HG03159 (cell line): ENCODE results near the gene BAG1.
A peak's percentile ranks its signal among the peaks of the same experiment; 100 is the strongest.

ENCODE experiments used
- ATAC-seq: cut with Tn5 transposase; IDR thresholded peaks from one replicate; pipeline ENCODE4 v1.9.1; 2021; ENCODE audit warnings: mild to moderate bottlenecking, moderate library complexity; ENCODE audit not compliant: unreplicated experiment

Gene BAG1

DNA sequence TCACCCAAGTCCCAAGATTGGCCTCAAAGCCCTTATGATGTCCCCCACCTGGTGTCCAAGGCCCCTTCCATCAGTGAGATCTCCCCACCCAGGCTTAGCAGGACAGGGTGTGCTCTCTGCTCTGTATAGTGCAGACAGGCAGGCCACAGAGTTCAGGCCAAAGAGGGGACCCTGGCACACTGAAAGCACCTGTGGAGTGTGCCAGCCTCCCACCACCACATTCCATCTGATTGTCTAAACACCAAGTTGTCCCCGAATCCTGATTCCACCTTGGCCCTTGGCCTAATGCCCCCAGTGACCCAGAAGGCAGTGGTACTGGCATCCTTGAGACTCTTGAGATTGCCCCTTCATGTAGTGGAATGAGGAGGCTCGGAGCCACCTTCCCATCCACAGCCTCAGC lies 19.2 kb downstream of the BAG1 start:
- no peak for ATAC-seq

DNA sequence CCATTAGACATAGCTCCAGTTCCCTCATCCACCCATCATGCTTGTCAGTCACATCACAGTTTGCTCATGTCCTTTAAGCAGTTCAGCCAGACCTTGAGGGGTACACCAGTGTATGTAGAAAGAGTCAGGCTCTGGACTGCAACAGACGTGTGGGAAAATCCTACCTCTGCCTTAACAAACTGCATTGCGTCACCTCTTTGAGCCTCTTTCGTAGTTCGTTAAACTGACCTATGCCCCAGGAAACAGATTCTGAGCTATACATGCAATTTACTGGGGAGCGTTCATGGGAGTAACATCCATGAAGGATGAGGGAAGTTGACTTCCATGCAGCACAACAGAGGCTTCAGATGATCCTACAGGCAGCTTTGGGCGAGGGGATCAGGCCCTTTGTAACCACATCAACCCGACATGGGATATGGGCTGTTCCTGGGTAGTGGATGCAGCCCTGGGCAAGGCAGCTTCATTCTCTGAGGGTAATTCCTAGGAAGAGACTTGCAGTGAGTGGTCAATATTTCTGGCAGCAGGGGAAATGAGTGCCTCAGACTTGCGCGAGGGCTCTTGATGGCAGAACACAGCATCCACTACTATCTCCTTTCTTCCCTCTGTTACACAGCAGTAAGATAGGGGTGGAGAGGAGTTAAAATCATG lies 20.2 kb downstream of the BAG1 start:
- ATAC-seq: no peak

DNA sequence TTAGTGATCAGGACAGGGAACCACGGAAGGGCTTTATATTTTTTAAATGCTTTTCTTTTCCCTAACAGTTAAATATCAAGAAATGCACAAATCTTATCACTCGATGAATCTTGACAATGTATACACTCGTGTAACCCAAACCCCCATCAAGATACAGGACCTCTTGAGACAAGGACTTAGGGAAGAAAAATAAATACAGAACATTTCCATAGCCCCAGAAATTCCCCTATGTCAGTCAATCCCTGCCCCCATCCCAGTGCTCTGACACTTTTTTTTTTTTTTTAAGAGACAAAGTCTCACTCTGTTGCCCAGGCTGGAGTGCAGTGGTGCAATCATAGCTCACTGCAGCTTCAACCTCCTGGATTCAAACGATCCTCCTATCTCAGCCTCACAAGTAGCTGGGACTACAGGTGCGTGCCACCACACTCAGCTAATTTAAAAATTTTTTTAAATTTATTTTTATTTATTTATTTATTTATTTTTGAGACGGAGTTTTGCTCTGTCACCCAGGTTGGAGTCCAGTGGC lies 21.8 kb downstream of the BAG1 start:
- no peak for ATAC-seq

DNA sequence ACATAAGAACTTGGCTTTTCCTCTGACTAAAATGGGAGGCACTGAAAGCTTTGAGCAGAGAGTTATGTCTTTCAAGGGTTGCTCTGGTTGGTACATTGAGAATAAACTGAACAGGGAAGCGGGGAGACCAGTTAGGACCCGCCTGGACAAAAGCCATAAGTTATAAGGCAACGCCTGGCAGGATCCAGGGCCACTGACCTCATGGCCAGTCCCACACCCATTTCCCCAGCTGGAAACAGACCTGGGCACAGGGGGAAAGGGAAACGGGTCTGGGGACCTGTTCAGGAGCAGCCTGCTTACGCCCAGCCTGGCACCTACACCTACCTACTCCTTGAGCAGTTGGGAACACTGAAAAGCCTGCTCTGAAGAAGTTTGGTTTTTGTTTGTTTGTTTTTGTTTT lies 23.2 kb downstream of the BAG1 start:
- no peak for ATAC-seq

DNA sequence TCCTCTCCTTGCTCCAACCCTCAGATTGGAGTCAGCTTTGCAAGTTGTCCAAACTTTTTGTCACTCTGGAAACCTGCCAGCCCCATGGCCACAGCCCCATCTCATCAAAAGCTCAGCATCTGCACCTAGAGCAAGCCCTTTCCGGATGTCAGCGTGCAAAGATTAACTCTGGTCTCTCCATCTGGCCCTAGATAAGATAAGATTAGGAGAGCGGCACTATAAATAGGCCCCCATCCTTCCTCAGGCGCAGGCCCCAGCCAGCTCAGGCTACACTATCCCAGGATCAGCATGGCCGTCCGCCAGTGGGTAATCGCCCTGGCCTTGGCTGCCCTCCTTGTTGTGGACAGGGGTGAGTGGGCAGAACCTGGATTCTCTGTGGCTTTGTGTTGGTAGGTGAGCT lies 24.6 kb downstream of the BAG1 start, which contains the start of gene SPINK4:
SPINK4 (plus strand) TSS at position 247 of the 400 bp plus-strand sequence; CDS start at position 289, 42 bp downstream.
- no peak for ATAC-seq

DNA sequence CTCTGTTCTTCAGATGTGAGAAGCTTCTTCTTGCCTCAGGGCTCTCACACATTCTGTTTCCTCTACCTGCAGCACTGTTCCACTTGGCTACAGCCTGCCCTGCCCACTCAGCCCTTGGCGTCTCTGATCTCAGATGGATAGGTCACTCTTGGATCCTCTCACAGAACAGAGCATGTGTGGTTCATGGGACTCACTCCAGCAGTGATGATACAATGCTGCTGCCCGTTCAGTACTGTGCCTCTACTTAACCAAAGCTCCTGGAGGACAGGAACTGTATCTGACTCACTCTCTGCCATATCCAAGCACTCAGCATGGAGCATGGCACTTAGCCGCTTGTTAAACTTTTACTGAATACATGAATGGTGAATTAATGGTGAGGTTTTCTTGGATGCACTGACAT lies 27.9 kb downstream of the BAG1 start:
- ATAC-seq: no peak

DNA sequence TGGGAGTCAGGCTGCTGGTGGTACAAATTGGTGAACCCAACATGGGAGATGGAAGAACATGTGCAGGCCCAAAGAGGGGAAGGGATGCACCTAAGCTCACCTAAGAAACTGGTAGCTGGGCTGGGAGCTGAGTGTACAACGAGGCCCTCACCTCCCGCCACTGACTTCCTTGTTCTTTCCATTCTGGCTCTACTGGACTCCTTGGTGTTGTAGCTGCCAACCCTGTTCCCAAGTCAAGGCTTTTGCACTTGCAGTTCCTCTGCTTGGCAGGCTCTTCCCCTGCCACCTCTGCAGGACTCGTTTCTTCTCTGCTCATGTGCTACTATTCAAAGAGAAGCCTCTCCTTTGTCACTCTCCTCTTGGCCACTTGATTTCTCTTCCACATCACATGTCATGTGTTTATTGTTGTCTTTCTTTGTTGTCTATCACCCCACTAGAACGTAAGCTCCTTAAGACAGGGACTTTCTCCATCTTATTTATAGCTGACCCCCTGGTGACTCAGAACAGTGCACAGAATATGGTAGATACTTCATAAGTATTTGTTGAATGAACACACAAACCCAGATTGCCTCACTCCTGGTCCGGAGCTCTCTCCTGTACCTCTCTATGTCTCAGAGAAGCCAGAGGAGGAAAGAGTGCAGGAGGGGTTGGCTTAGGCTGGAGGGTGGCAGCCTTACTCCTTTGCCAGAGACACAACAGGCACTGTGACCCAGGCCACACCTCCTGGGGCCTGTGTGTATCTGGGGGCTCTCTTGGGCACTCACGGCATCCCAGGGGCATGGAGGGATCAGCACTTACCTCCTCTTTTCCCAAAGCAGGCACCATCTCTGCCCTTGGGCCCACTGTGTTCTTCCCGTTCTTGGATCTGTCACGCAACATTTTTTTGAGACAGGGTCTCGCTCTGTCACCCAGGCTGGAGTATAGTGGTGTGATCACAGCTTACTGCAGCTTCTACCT lies 29.7 kb downstream of the BAG1 start:
- ATAC-seq: no peak

DNA sequence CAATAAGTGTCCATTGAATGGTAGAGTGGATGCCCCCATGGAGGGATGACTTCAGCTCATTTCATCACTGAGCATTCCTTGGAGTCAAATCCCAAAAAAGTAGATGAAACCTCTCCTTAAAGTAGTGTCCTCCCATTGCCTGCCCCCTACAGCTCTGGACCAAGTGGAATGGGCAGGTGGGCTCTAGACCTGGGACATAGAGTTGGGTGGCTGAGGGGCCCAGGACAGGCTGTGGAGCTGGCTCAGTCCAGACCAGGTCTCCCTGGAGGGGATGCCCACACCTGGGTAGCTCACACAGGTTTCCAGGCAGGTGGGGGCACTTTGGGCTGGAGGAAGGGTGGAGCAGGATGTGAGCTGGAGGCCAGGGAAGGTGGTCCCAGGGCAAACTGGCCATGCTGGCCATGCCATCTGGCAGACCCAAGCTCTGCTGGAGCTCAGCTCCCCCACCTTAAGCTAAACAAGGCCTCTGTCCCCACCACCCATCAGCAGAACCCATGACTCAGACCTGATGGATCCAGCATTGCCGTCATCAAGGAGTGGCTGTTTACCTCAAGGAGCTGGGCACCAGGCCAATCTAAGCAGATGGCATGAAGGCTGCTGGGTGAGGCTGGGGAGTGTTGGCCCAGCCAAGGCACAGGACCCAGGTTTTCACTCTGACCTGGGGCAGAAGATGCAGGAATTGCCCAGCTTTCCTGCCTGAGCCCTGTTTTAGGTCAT lies 30.7 kb downstream of the BAG1 start:
- no peak for ATAC-seq

DNA sequence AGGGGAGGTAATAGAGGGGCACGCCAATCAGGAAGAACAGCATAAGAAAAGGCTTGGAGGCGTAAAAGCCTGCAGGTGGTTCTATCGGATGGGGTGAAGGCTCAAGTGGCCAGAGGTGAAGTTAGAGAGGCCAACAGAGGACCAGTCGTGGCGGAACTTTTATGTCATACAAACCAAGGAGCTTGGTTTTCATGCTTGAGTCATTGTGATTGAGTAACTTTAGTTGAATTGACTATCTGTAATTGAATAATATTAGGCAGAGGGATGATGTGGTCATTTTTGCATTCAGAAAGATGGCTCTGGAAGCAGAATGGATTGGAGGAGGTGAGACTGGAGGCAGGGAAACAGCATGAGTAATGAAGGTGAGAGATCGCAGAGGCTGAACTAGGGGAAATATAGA lies 31.7 kb downstream of the BAG1 start:
- no peak for ATAC-seq

DNA sequence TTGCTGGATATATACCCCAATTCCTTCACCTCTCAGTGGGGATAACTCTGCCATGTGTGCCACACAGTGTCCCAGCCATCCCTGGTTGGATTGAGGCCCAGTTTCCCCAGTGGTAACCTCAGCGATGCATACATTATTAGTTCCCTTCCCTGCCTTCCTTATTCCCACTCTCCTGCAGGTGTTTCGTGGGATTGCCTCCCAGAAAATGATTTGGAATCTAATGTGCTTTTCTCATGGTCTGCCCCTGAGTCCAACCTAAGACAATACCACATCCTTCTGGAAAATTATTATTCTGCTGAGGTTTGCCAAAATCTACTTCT lies 32.9 kb downstream of the BAG1 start:
- no peak for ATAC-seq

DNA sequence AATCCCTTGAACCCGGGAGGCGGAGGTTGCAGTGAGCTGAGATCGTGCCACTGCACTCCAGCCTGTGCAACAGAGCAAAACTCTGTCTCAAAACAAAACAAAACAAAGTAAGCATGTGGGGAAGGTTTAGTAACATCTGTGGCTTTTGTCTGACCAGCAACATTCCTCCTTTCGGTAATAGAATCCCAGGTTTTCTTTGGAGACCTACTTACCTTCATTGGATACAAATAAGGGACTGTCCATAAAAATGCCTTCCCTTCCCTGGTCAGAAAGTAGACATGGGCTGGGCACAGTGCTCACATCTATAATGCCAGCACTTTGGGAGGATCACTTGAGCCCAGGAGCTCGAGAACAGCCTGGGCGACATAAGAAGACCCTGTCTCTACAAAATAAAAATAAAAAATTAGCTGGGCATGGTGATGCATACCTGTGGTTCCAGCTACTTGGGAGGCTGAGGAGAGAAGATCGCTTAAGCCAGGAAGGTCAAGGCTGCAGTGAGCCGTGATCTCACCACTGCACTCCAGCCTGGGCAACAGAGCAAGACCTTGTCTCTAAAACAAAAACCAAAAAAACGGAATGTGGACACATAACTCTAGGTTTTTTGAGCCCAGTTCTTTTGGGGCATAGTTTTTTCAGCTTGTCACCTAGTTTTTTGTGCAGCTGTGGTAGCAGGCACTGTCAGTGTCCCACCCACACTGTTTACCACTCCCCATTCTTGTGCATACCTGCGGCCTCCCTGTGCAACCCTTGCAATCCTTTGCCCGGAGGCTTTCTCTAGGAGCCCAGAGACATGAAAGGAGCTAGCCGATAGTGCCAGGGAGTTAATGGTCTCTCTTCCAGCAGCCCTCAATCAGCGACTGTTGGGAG lies 33.5 kb downstream of the BAG1 start:
- no peak for ATAC-seq

DNA sequence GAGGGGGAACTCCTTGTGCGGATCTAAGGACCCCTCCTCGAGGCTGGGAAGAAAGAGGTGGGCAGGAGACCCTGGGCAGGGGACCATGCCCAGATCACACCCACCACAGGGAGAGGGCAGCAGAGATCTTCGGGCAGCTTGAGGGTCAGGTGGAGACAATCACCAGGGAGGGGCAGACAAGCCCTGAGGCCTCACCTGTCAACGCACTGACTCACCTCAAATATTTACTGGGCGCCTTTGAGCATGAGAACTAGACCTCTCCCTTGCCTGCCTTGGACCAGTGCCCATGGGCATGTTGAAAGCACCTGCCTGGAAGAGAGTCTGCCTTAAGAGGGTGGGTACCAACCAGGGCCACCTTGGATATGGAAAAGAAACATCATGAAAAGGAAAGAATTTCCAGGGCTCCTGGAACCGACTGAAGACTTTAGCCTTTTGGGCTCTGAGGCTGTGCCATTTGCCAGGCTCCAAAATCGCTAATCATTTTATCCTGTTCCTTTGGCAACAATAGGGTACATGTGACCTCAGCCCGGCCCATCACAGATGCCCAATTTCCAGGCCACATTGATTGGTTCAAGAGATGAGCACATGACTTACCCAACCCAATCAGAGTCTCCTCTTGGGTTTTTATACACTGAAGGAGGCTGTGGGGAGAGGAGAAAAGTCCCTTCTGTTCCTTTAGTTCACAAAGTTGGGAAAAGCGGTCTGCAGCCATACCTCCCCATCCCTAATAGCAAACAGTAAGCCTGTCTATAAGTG lies 35.0 kb downstream of the BAG1 start:
- no peak for ATAC-seq

DNA sequence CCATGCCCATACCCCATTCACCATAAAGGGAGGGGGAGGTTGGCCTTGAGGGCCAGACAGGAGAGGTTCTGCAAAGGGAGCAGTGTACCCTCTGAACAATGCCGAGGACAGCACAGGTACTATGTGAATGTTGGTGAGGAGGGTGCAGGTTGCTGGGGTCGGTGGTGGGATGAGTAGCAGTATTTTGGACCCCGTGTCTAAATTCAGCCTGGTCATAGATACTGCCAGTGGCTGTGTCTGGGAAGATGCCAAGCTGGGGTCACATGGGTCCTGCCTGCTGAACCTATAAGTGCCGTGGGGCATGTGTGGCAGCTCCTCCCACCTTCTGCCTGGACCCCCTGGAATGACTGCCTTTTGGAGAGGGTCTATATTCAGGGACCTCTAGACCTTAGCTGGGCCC lies 35.9 kb downstream of the BAG1 start:
- no peak for ATAC-seq

DNA sequence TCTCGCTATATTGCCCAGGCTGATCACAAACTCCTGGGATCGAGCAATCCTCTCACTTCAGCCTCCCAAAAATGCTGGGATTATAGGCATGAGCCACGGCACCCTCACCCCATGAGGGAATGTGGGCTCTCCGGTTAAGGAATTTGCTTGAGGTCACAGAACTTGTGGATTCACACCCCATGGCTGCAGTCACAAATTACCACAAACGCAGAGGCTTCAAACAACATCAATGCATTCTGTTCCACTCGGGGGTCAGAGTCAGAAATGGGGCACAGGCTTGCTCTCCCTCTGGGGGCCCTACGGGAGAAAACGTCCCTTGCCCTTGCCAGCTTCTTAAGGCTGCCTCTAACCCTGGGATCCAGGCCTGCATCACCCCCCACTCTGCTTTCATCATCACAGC lies 36.8 kb downstream of the BAG1 start:
- ATAC-seq: no peak

DNA sequence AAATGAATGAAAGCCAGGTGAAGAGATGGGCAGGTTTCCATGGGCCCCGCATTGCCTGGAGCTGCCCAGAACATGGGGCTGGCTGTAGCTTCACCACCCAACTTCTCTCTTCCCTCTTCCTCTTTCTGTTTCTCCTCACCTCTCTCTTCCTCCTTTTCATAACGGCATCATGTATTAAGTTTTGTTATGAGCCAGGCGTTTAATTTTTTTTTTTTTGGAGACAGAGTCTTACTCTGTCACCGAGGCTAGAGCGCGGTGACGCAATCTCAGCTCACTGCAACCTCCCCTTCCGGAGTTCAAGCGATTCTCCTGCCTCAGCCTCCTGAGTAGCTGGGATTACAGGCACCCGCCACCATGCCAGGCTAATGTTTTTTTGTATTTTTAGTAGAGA lies 37.5 kb downstream of the BAG1 start:
- peak; percentile 63 for ATAC-seq

DNA sequence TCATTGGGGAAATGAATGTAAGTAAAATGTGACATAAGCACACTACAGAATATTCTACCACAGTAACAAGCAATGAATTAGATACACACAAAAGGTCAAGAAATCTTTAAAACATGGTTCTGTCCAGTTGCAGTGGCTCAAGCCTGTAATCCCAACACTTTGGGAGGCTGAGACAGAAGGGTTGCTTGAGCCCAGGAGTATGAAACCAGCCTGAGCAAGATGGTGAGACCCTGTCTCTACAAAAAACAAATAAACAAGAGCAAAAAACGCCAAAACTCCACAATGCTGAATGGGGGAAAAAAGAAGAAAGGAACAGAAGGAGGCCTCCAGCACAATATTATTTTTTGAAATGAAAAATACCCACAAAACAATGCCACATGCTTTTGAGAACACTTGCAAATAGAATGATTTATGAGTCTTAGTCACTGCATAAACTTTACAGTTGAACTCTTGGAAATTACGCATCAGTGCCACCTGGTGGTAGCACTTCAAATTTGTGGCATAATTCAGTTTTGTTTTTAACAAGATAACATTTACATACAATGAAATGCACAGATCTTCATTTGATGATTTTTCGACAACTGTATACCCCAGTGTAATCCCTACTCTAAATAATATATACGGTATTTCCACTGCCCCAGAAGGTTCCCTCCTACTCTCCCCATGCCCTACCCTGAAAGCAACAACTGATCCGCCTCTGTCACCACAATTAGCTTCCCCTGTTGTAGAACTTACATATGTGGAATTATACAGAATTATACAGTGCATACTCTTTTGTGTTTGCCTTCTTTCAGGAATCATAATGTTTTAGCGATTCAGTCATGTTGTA lies 39.0 kb downstream of the BAG1 start:
- no peak for ATAC-seq

DNA sequence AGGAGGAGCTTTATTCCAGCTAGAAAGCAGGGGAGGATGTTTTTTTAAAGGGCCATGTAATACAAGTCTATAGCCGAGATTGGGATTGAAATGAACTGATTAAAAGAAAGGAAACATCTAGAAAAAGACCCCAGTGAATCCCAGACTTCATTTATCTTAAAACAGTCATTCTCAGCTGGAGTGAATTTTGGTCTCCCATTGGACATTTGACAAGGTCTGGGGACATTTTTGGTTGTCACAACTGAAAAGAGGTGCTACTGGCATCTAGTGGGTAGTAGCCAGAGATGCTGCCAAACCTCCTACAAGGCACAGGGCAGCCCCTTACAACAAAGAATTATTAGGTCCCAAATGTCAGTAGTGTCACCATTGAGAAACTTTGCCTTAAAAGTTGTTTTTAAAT lies 40.8 kb downstream of the BAG1 start:
- no peak for ATAC-seq

DNA sequence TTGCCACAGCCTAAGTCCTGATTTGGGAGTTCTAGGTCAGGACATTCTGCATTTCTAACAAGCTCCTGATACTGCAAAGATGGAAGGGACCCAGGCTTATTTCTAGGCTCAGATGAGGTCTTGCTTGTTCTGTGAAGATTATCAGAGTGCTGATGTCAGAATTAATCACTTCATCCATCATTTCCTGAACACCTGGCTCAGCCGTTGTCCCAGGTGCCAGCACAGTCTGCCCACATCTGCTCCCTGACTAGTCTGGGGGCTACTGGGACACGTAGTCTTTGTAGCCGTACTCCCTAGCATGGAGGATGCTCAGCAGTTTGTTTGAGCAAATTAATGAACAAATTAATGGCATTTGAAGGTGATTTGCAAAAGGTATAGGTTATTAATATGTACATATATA lies 42.5 kb downstream of the BAG1 start:
- ATAC-seq: no peak

DNA sequence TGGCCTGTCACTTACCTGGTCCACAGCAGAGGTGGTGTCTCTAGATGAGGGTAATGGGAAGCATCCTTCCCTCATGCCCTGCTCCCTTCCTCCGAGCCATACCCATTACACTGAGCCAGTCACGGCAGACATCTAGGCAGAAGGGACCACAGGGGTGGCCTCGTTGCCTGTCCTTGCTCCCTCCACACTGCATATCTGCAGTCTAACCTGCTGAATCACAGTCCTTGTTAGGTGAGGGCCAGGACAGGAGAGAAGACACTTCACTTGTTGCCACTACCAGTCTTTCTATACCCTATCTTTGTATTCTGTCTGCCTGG lies 43.0 kb downstream of the BAG1 start:
- no peak for ATAC-seq
